22Rv1 (cell line): ENCODE measurements around the gene FAU.

Experiments
- H3K27ac ChIP-seq: fragments of 450-650 bp; 2 replicates; pipeline ENCODE4 v1.5.1; 2017
- ZFX ChIP-seq: fragments of 450-650 bp; IDR thresholded peaks from 2 replicates; pipeline ENCODE4 v1.6.1; 2017; ENCODE audit warnings: antibody characterized with exemption, borderline replicate concordance
- TF ChIP-seq, protein P1 (sequence below): fragments of 450-650 bp; IDR thresholded peaks from 2 replicates; pipeline ENCODE4 v1.5.1; 2017; ENCODE audit warnings: mild to moderate bottlenecking

FAU gene

DNA sequence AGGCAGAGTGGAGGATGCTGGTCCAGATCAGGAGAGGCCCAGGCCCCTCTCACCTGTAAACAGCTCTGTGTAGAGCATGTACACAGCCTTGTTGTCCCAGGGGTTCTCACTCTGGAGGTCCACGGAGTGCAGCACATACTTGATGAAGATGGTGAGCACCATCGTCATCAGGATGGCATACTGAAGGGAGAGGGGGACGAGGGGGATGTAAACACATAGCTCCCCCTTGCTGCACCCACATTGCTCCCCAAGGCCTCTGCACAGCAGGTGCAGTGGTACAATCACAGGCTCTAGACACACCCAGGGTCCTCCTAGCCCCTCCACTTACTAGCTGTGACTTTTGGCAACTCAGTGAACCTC, 9.5 kb upstream of the FAU start:
- TF ChIP-seq, protein P1, sequence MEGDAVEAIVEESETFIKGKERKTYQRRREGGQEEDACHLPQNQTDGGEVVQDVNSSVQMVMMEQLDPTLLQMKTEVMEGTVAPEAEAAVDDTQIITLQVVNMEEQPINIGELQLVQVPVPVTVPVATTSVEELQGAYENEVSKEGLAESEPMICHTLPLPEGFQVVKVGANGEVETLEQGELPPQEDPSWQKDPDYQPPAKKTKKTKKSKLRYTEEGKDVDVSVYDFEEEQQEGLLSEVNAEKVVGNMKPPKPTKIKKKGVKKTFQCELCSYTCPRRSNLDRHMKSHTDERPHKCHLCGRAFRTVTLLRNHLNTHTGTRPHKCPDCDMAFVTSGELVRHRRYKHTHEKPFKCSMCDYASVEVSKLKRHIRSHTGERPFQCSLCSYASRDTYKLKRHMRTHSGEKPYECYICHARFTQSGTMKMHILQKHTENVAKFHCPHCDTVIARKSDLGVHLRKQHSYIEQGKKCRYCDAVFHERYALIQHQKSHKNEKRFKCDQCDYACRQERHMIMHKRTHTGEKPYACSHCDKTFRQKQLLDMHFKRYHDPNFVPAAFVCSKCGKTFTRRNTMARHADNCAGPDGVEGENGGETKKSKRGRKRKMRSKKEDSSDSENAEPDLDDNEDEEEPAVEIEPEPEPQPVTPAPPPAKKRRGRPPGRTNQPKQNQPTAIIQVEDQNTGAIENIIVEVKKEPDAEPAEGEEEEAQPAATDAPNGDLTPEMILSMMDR, result no peak
- no peak for TF ChIP-seq ZFX

DNA sequence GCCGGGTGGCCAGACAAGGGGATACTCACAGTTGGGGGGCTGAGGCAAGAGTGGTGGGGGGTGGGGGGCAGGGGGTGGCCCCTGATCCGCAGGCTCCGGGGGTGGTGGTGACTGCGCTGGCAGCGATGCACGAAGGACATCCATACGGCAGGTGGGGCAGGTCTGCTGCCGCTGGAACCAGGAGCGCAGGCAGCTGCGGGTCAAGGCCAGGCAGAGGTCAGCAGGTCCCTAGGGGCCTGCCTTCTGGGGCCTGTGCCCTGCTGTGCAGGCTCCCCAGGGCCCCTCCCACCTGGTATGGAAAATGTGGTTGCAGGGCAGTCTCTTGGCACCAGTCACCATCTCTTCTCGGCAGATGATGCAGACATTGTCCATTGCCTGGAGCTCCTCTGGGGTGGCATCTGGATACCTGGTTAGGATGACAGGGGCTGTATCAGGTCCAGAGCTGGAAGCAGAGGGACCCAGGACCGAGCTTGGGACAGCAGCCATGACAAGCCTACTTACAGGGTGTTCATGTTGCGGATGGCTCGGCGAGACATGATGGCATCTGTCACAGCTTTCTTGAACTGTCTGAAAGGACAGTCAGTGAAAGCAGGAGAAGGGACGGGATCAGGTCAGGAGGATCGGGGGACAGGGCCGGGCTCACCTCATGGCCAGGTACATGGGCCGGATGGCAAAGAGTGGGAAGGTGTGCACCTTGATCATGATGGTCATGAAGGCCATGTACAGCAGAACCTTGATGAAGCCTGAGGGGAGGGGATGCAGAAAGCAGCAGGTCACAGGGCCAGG, 8.9 kb upstream of the FAU start:
- no peak overlapping the region for H3K27ac ChIP-seq
- TF ChIP-seq, protein P1, result no peak
- TF ChIP-seq ZFX, result no peak

More for the DNA sequence above, 9.5 kb upstream of the FAU start:
- no peak overlapping the region for H3K27ac ChIP-seq

DNA sequence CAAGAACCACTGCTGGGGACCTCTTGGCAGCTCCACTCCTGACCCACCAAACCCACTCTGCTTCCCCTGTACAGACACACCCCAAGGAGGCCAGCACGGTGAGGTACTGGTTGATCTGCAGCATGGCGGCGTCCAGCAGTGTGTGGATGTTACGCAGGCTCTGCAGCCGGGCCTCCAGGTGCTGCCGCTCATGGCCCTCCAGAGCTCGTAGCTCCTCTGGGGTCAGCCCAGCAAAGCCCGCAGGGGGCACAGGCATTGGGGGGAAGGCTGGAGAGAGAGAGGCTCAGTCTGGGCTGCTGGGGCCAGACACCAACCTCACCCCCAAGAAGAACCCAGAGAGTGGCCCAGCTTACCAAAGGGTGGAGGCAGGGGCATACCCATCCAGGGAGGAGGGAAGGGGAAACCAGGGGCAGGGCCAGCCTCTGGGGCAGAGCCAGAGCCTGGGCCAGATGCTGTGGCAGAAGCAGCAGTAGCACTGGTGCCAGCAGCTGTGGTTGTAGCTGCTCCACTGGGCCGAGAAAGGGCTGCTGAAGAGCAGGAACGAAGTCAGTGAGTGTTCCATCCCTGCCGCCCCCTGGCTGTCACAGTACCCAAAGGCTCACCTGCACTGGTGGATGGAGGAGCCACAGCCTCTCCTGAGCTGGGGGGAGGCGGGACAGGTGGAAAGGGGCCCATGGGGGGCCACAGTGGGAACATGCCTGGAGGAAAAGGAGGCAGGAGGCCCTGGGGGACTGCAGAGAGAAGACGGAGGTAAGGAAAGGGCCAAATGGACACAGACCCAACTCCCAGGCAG, 7.9 kb upstream of the FAU start:
- TF ChIP-seq ZFX, result no peak
- TF ChIP-seq, protein P1, result no peak

DNA sequence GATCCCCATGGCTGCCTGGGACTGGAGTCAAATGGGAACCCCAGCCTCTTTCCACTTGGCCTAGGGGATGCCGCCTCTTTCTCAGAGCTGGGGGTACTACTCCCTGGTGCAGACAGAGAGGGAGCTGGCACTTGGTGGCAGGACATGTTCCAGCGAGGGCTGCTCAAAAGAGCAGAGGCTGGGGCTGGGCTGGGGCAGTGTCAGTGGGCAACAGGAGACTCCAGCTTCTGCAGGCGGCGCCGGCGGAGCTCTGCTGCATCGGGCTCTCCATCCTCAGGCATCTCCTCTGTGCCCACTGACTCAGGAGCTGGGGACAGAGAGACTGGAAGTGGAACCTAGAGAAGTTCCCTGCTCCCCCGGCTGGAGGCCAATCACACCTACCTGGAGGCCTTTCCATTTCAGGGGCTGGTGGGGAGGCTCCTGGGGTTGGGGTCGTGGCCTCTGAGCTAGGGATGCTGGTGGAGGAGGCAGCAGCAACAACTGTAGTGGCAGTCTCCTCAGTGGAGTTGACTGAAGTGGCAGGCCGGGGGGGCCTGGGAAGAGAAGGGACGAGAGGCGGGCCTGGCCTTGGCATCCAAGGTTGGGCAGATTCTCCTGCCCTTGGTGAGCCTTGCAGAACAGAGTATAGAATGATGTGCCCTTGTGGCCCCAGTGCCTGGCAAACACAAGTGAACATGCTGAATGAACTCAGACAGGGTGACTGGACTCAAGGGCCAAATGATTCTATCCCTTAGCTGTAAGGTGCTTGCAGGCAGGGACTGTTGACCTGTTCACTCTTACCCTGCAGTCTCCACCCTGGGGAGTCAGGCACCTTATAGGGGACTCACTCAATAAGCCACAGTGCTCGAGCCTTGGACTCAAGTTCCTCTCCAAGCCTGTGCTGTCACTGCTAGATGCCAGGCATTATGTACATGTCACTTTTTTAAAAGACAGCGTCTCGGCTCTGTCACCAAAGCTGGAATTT, 6.5 kb upstream of the FAU start:
- TF ChIP-seq, protein P1, result no peak
- no peak for TF ChIP-seq ZFX
- peak overlapping the region; percentile 37; the same call in 1 of the 2 replicates for H3K27ac ChIP-seq

More for the DNA sequence above, 7.9 kb upstream of the FAU start:
- no peak overlapping the region for H3K27ac ChIP-seq

DNA sequence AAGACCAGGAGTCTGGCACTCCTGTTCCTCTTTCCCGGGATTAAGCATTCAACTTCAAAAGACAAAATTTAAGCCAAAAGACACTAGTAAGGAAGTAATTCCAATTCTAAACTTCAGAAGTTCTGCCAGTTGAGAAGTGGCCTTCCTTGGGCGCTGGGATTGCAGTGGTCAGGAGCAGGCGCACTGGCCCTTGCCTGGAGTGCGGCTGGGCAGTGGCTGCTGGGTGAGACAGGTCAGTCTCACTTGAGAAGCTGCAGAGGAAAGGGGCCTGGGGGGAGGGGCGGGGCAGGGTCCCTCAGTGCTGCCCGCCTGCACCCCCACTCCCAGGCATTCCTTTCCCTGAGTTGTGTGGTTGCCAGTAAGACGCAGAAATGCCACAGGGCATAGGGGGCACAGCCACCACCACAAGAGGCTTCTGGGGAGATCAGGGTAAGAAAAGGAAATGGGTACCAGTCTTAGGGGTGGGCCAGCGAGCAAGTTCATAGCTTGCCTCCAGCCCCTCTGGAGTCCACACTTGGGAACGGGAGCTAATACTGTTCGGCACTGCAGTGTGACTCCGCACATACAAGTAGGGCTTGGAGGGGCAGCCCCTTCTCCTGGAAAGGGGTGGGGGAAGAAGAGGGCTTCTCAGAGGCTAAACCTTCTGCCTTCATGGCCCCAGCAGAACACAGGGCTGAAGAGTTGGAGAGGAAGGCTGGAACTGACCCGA, 5.7 kb upstream of the FAU start:
- H3K27ac ChIP-seq, result peak overlapping the region; percentile 37
- TF ChIP-seq, protein P1, result no peak
- no peak for TF ChIP-seq ZFX

DNA sequence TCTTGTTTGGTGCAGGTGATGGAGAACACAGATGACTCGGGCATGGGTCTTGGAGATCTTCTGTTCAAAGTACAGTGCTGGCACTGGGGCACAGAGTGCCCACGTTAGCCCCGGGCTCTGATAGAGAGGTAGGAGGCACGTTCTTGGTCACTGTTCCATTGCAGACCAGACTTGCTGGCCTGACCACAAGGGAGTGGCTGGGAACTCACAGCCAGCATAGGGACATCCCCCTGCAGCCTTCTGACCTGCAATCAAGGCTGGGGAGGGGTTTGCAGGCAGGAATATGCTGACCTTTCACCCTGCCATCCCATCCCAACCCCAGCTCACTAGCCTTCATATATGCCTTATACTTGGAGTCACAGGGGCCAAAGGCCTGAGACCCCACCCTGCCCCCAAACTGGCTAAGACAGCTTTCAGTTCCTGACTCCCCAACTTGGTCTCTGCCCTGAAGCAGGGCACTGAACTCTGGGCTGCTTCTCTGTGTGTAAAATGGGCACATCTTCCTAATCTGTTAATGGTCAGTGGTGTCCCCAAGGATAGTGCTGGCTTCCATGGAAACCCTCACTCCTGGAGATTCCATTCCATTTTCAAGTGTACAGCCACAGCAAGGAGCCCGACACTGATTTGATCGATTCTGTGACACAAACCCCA, 4.8 kb upstream of the FAU start:
- TF ChIP-seq, protein P1, result no peak
- TF ChIP-seq ZFX, result no peak
- peak overlapping the region; percentile 37 for H3K27ac ChIP-seq
